Measurements from ENCODE around the gene DCAF16.

DCAF16 gene

DNA sequence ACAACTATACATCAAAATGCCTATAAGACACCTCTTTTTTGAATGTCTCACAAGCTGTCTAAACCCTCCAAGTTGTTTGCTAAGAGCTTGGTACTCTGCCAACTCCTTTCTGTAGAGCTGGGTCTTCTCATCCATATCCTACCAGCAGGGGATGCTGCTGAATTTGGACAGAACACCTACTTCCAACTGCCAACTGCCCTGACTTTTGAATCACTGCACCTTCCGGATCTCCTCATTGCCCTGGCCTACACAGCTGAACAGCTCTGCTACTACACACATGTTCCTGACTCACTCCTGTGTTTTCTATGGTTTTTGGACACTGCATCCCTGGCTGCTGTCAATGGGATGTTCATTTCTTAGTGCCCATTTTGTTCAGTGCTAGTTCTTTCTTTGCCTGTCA lies 47.8 kb downstream of the DCAF16 start:
- TF ChIP-seq POLR2AphosphoS5 (IDR thresholded peaks at IDR 0.05; ENCODE audit: low read depth, low read length) = no peak
- no peak for TF ChIP-seq TAF1 (IDR thresholded peaks at IDR 0.05; ENCODE audit: borderline replicate concordance, insufficient read depth, low read length)
- TF ChIP-seq, protein P1, sequence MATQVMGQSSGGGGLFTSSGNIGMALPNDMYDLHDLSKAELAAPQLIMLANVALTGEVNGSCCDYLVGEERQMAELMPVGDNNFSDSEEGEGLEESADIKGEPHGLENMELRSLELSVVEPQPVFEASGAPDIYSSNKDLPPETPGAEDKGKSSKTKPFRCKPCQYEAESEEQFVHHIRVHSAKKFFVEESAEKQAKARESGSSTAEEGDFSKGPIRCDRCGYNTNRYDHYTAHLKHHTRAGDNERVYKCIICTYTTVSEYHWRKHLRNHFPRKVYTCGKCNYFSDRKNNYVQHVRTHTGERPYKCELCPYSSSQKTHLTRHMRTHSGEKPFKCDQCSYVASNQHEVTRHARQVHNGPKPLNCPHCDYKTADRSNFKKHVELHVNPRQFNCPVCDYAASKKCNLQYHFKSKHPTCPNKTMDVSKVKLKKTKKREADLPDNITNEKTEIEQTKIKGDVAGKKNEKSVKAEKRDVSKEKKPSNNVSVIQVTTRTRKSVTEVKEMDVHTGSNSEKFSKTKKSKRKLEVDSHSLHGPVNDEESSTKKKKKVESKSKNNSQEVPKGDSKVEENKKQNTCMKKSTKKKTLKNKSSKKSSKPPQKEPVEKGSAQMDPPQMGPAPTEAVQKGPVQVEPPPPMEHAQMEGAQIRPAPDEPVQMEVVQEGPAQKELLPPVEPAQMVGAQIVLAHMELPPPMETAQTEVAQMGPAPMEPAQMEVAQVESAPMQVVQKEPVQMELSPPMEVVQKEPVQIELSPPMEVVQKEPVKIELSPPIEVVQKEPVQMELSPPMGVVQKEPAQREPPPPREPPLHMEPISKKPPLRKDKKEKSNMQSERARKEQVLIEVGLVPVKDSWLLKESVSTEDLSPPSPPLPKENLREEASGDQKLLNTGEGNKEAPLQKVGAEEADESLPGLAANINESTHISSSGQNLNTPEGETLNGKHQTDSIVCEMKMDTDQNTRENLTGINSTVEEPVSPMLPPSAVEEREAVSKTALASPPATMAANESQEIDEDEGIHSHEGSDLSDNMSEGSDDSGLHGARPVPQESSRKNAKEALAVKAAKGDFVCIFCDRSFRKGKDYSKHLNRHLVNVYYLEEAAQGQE (IDR thresholded peaks at IDR 0.05; ENCODE audit: insufficient read depth in 1 of 2, low read depth in 2 of 2, low read length in 2 of 2) = no peak
- no peak for TF ChIP-seq FOXP2 (optimal IDR thresholded peaks at IDR 0.05; ENCODE audit: borderline replicate concordance, extremely low read depth, extremely low read length, insufficient read depth)
- no peak for TF ChIP-seq SIN3A (IDR thresholded peaks at IDR 0.05; ENCODE audit: borderline replicate concordance, insufficient read depth, low read length)

DNA sequence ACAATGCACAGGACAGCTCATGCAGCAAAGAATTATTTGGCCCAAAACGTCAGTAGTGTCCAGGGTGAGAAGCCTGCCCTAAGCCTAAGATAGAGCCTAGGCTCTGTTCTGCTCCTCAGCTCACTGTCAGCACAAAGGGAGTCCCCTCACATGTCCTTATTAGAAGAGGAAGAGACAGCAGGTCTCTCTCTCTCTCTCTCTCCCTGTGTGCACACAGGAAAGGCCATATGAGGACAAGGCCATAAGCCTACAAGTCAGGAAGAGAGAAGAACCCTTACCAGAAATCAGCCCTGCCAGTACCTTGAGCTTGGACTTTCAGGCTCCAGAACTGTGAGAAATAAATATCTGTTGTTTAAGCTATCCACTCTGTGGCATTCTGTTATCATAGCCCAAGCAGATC lies 49.5 kb downstream of the DCAF16 start:
- no peak for TF ChIP-seq TAF1 (IDR thresholded peaks at IDR 0.05; ENCODE audit: borderline replicate concordance, insufficient read depth, low read length)
- TF ChIP-seq POLR2AphosphoS5 (IDR thresholded peaks at IDR 0.05; ENCODE audit: low read depth, low read length) = no peak

DNA sequence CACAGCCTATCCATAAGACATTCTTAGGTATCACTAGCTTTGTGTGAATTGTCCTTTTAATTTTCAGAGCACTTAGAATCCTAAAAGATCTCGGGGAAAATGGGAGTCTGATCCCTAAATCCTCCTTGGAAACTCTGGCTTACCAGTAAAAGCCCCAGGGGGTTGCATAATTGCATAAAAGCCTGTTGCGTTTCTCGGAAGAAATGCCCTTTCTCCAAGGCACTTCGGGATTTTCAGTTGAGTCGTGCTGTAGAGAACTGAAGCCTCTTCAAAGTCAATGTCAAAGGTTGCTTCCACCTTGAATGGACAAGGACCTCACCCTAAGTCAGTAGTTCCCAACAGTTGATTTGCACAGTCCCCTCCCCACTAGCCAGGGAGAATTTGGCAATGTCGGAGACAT lies 49.9 kb downstream of the DCAF16 start:
- no peak for TF ChIP-seq SIN3A (IDR thresholded peaks at IDR 0.05; ENCODE audit: borderline replicate concordance, insufficient read depth, low read length)
- TF ChIP-seq, protein P1 (IDR thresholded peaks at IDR 0.05; ENCODE audit: insufficient read depth in 1 of 2, low read depth in 2 of 2, low read length in 2 of 2) = no peak
- TF ChIP-seq TAF1 (IDR thresholded peaks at IDR 0.05; ENCODE audit: borderline replicate concordance, insufficient read depth, low read length) = no peak
- no peak for TF ChIP-seq POLR2AphosphoS5 (IDR thresholded peaks at IDR 0.05; ENCODE audit: low read depth, low read length)
- TF ChIP-seq FOXP2 (optimal IDR thresholded peaks at IDR 0.05; ENCODE audit: borderline replicate concordance, extremely low read depth, extremely low read length, insufficient read depth) = no peak

DNA sequence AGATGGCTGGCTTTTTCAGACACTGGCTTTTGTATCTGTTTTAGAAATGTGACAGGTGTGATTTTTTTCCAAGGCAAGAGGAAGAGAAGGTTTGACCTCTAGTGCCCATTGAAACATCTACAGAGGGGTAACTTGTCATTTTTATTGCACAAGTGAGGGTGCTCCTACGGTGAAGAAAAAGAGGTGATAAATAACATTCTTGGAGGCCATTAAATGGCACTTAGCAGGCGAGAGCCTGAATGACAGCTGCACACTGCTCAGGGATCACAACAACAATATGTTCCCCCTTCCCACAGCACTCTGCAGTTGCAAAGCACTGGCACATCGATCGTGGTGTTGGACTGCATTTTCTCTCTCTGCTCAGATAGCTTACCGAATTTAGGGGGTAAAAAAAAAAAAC lies 52.1 kb downstream of the DCAF16 start:
- TF ChIP-seq TAF1 (IDR thresholded peaks at IDR 0.05; ENCODE audit: borderline replicate concordance, insufficient read depth, low read length) (no peak), SIN3A (IDR thresholded peaks at IDR 0.05; ENCODE audit: borderline replicate concordance, insufficient read depth, low read length) (no peak), FOXP2 (optimal IDR thresholded peaks at IDR 0.05; ENCODE audit: borderline replicate concordance, extremely low read depth, extremely low read length, insufficient read depth) (no peak), POLR2AphosphoS5 (IDR thresholded peaks at IDR 0.05; ENCODE audit: low read depth, low read length) (no peak)
- TF ChIP-seq, protein P1 (IDR thresholded peaks at IDR 0.05; ENCODE audit: insufficient read depth in 1 of 2, low read depth in 2 of 2, low read length in 2 of 2) = no peak

DNA sequence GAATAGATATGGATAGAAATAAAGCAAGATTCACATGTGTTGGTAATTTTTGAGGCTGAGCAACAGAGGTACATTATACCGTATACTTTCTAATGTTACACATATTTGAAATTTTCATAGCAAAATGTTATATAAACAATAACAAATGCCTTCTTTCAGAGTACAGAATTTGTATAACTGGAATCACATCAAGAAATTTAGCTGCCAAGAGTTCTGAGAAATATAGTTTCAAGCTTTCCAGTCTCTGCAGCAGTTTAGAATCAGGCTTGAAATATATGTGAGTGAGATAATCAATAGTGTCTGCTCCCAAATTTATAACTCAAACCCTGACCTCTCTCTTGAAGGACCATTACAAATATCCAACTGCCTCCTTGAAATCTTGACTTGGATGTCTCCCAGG lies 52.9 kb downstream of the DCAF16 start:
- no peak for TF ChIP-seq SIN3A (IDR thresholded peaks at IDR 0.05; ENCODE audit: borderline replicate concordance, insufficient read depth, low read length)
- no peak for TF ChIP-seq POLR2AphosphoS5 (IDR thresholded peaks at IDR 0.05; ENCODE audit: low read depth, low read length)
- TF ChIP-seq, protein P1 (IDR thresholded peaks at IDR 0.05; ENCODE audit: insufficient read depth in 1 of 2, low read depth in 2 of 2, low read length in 2 of 2) = no peak
- TF ChIP-seq TAF1 (IDR thresholded peaks at IDR 0.05; ENCODE audit: borderline replicate concordance, insufficient read depth, low read length) = no peak
- TF ChIP-seq FOXP2 (optimal IDR thresholded peaks at IDR 0.05; ENCODE audit: borderline replicate concordance, extremely low read depth, extremely low read length, insufficient read depth) = no peak
